HepG2 (cell line): ENCODE measurements around the gene RPTOR. TPM values are rescaled to one million over a fixed set of nuclear protein-coding genes. Genes with fewer than 3 reads are reported as not detected.

Experiments
- ATAC-seq: fragments of 200-7000 bp; cut with Tn5 transposase; 3 replicates; pipeline ENCODE4 v1.9.1; 2020; ENCODE audit warnings: mild to moderate bottlenecking, moderate library complexity
- BruUV-seq: library from RNA; stranded (reverse); fragments of 400-500 nt; replicated peaks from 2 replicates; lab custom pipeline; 2021; lab: Mats Ljungman, UMichigan
- CTCF ChIA-PET: fragments of 300-600 bp; formaldehyde crosslinking; extraction: SDS; loops from one replicate; lab custom pipeline; 2021; ENCODE audit warnings: low total read pairs, inconsistent platforms, low intra/inter-chr PET ratio; lab: Yijun Ruan, JAX
- POLR2A ChIA-PET: fragments of 350-600 bp; sonication (Branson Sonifier 250); formaldehyde crosslinking; loops from one replicate; lab custom pipeline; 2020; ENCODE audit warnings: antibody characterized with exemption, inconsistent platforms; lab: Yijun Ruan, JAX
- DNase-seq: peaks from one replicate; pipeline ENCODE4 v3.0.0-alpha.2; 2015; ENCODE audit warnings: low spot score
- FAIRE-seq: peaks from 3 replicates; lab custom pipeline; 2011; peaks lifted over from hg19 to GRCh38; lab: Jason Lieb, UNC
- H2AFZ ChIP-seq: one replicate; pipeline ENCODE4 v1.6.1; 2011; ENCODE audit warnings: low read length, inconsistent platforms
- H3K27ac ChIP-seq: fragments of 300-600 bp; 3 replicates; pipeline ENCODE4 v1.8.0; 2011; ENCODE audit warnings: mixed run types, mild to moderate bottlenecking, mixed read lengths, low read length, inconsistent platforms; ENCODE audit not compliant: insufficient read depth; ENCODE audit errors: extremely low read length
- H3K27me3 ChIP-seq, 2 experiments: fragments of 200-600 bp in 1 of 2; 2 replicates in 1 of 2; 3 replicates in 1 of 2; pipeline versions ENCODE4 v1.6.0 to v1.8.0; 2011; ENCODE audit warnings: low read length in 2 of 2, mild to moderate bottlenecking in 2 of 2, moderate library complexity in 2 of 2, inconsistent platforms in 1 of 2; ENCODE audit not compliant: insufficient read depth in 2 of 2, control insufficient read depth in 1 of 2
- H3K36me3 ChIP-seq, 2 experiments: fragments of 200-600 bp in 1 of 2; replicated peaks in 1 of 2; 2 replicates in 1 of 2; 3 replicates in 1 of 2; pipeline versions ENCODE4 v1.5.1 to v1.8.0; 2011; ENCODE audit warnings: low read length in 2 of 2, inconsistent platforms in 1 of 2; ENCODE audit not compliant: insufficient read depth in 2 of 2, control insufficient read depth in 1 of 2
- H3K4me1 ChIP-seq: 2 replicates; pipeline ENCODE4 v1.5.1; 2012; ENCODE audit warnings: low read length, inconsistent platforms; ENCODE audit not compliant: insufficient read depth
- H3K4me2 ChIP-seq: 2 replicates; pipeline ENCODE4 v1.6.0; 2011; ENCODE audit warnings: low read depth, low read length, inconsistent platforms
- H3K4me3 ChIP-seq, 3 experiments: fragments of 200-600 bp in 1 of 3; sonication (generic), shearing (Covaris generic) in 1 of 3; replicated peaks in 1 of 3; 2 replicates each; pipeline ENCODE4 v1.5.1; 2011 to 2016; ENCODE audit warnings: low read length in 3 of 3, inconsistent platforms in 2 of 3, low read depth in 2 of 3, mild to moderate bottlenecking in 2 of 3, control low read depth in 1 of 3, mixed read lengths in 1 of 3; ENCODE audit not compliant: insufficient read depth in 1 of 3
- H3K79me2 ChIP-seq: one replicate; pipeline ENCODE4 v1.6.1; 2011; ENCODE audit warnings: low read length, inconsistent platforms; ENCODE audit not compliant: insufficient read depth
- H3K9ac ChIP-seq: 2 replicates; pipeline ENCODE4 v1.6.0; 2011; ENCODE audit warnings: mild to moderate bottlenecking, low read depth, low read length, inconsistent platforms; ENCODE audit not compliant: insufficient read depth
- H3K9me3 ChIP-seq: 2 replicates; pipeline ENCODE4 v1.5.1; 2012; ENCODE audit warnings: mild to moderate bottlenecking, low read length
- H4K20me1 ChIP-seq: 2 replicates; pipeline ENCODE4 v1.6.0; 2011; ENCODE audit warnings: inconsistent platforms, mild to moderate bottlenecking, low read length, moderate library complexity; ENCODE audit not compliant: insufficient read depth
- AGO2 ChIP-seq: fragments of 200-400 bp; formaldehyde crosslinking; optimal IDR thresholded peaks from 2 replicates; pipeline ENCODE3; 2017; ENCODE audit warnings: mild to moderate bottlenecking, low read depth, low read length, moderate library complexity
- BATF2 ChIP-seq: sonication (generic); formaldehyde crosslinking; IDR thresholded peaks from 2 replicates; pipeline ENCODE4 v1.8.0; 2022; ENCODE audit warnings: mild to moderate bottlenecking, missing genetic modification reagents, moderate library complexity
- BHLHE40 ChIP-seq: IDR thresholded peaks from 2 replicates; pipeline ENCODE4 v1.6.1; 2011; ENCODE audit warnings: low read length, improper control_type of control experiment
- EED ChIP-seq: sonication (generic); formaldehyde crosslinking; IDR thresholded peaks from 2 replicates; pipeline ENCODE4 v1.5.0; 2020; ENCODE audit warnings: mild to moderate bottlenecking, missing genetic modification reagents
- IRF2 ChIP-seq: IDR thresholded peaks from 2 replicates; pipeline ENCODE4 v1.6.1; 2018; ENCODE audit warnings: missing genetic modification reagents, missing compliant biosample characterization
- NCOA5 ChIP-seq: sonication (generic); formaldehyde crosslinking; IDR thresholded peaks from 2 replicates; pipeline ENCODE4 v1.4.0; 2020; ENCODE audit warnings: missing genetic modification reagents
- PRPF4 ChIP-seq: fragments of 200-400 bp; formaldehyde crosslinking; IDR thresholded peaks from 2 replicates; pipeline ENCODE4 v1.6.1; 2016; ENCODE audit warnings: low read length, low read depth; ENCODE audit not compliant: poor library complexity, severe bottlenecking
- REPIN1 ChIP-seq: sonication (generic); formaldehyde crosslinking; IDR thresholded peaks from 2 replicates; pipeline ENCODE4 v1.8.0; 2022; ENCODE audit warnings: missing genetic modification reagents, low read depth, mild to moderate bottlenecking, borderline replicate concordance
- SNAI1 ChIP-seq: sonication (generic); formaldehyde crosslinking; IDR thresholded peaks from 2 replicates; pipeline ENCODE4 v1.5.0; 2020; ENCODE audit warnings: mild to moderate bottlenecking, missing genetic modification reagents, borderline replicate concordance
- TAF15 ChIP-seq: fragments of 200-400 bp; formaldehyde crosslinking; IDR thresholded peaks from one replicate; pipeline ENCODE4 v1.6.1; 2018; ENCODE audit warnings: mild to moderate bottlenecking, low read depth, low read length; ENCODE audit not compliant: poor library complexity, severe bottlenecking
- TCF7 ChIP-seq: sonication (generic); IDR thresholded peaks from 2 replicates; pipeline ENCODE4 v1.6.1; 2016; ENCODE audit warnings: antibody characterized with exemption, low read depth
- ZBTB21 ChIP-seq: sonication (generic); formaldehyde crosslinking; IDR thresholded peaks from 2 replicates; pipeline ENCODE4 v1.4.0; 2020; ENCODE audit warnings: missing genetic modification reagents
- ZBTB4 ChIP-seq: sonication (generic); formaldehyde crosslinking; IDR thresholded peaks from 2 replicates; pipeline ENCODE4 v1.4.0; 2020; ENCODE audit warnings: missing genetic modification reagents, mild to moderate bottlenecking, borderline replicate concordance
- ZNF24 ChIP-seq: fragments of 450-650 bp; IDR thresholded peaks from 2 replicates; pipeline ENCODE4 v1.6.1; 2017; ENCODE audit warnings: antibody characterized with exemption, mild to moderate bottlenecking
- ZNF770 ChIP-seq: sonication (generic); formaldehyde crosslinking; IDR thresholded peaks from 2 replicates; pipeline ENCODE4 v1.5.0; 2020; ENCODE audit warnings: mild to moderate bottlenecking, missing genetic modification reagents
- ZNF800 ChIP-seq: sonication (generic); formaldehyde crosslinking; IDR thresholded peaks from 2 replicates; pipeline ENCODE4 v1.4.0; 2020; ENCODE audit warnings: missing genetic modification reagents
- WGBS: methylation state at CpG from one replicate; pipeline ENCODE4 v1.1.6; 2017; ENCODE audit warnings: low lambda C conversion rate; 5-methylcytosine and 5-hydroxymethylcytosine counted together
- in situ Hi-C: cut with HindIII; loops from 2 replicates; pipeline ENCODE4 v1.10.0; 2017; ENCODE audit warnings: low pct_unique_long_range_greater_than_20kb; ENCODE audit not compliant: extremely low pct_ligation_motif_present
- intact Hi-C: fragments of 100-400 bp; cut with micrococcal nuclease; formaldehyde crosslinking; loops from one replicate; pipeline ENCODE4 v1.10.0; 2022; ENCODE audit not compliant: unreplicated experiment
- polyA plus RNA-seq, 8 experiments: library from polyadenylated mRNA; depleted of rRNA in 3 of 8; stranded (reverse) in 7 of 8; unstranded in 1 of 8; fragments of >200 nt; fragmentation: Illumina TruSeq in 4 of 8; extraction: Trizol in 4 of 8; gene quantifications; 2 replicates each; pipeline versions ENCODE4 v1.2.1 to v1.2.3, GENCODE V29; 2011 to 2016; ENCODE audit warnings: low read depth in 4 of 8, missing spikeins in 1 of 8, mixed read lengths in 1 of 8; ENCODE audit not compliant: insufficient read depth in 1 of 8
- total RNA-seq, 5 experiments: library from RNA; depleted of rRNA; stranded (reverse); fragments of >200 nt; fragmentation: Illumina TruSeq; extraction: Trizol; gene quantifications; 2 replicates each; pipeline ENCODE4 v1.2.3, GENCODE V29; 2016; ENCODE audit warnings: low read depth in 1 of 5

The RPTOR gene
- total and polyA plus RNA-seq, 2 of the 13 experiments (the other 11 are each of a cell fraction or from before 2014, with no cell fraction given) = 6.6 to 25.3 TPM

- 24% methylated on average over 26 of the region's 72 CpGs for WGBS
- Histone ChIP-seq H3K4me1 (peaks cover 39% of the 10 kb centered on the region), H2AFZ (no peak overlapping the region), H3K4me3 (peak overlapping the region in 1 of 3 experiments; percentile 10; a peak in 1 of 6 replicates), H3K4me2 (0 out of 2 replicates have a peak overlapping the region, but pooled peaks have one; percentile 13), H3K9ac (no peak overlapping the region), H4K20me1 (0 out of 2 replicates have a peak, but pooled peaks cover 4% of the 10 kb centered on the region), H3K79me2 (no peaks in the 10 kb centered on the region), H3K27ac (no peak overlapping the region), H3K36me3 (peaks cover 3 to 7% of the 10 kb centered on the region in 2 experiments; a peak in 3 of 5 replicates), H3K9me3 (no peaks in the 10 kb centered on the region), H3K27me3 (peaks cover 8 to 54% of the 10 kb centered on the region in 2 experiments; a peak in 4 of 5 replicates)
- ATAC-seq (peak; percentile 2; the same call in 1 of the 3 replicates), FAIRE-seq (no peak), DNase-seq (no peak)
- in situ Hi-C loops (no loop called here), intact Hi-C loops (no loop called here)
- ChIA-PET POLR2A (interaction anchor here (1.3 kb wide), 1 partner anchor 14 kb away, joined by 3 read pairs; no protein-coding TSS in a partner anchor), CTCF (no interaction called here)
- BruUV-seq = no TSS peak
- TF ChIP-seq ZBTB21 (CRISPR knock-in tag) (no peak), EED (CRISPR knock-in tag) (no peak), BHLHE40 (peak; percentile 66), REPIN1 (CRISPR knock-in tag) (no peak), ZNF800 (CRISPR knock-in tag) (no peak), IRF2 (CRISPR knock-in tag) (no peak), NCOA5 (CRISPR knock-in tag) (no peak), ZBTB4 (CRISPR knock-in tag) (no peak), PRPF4 (peak; percentile 35), TCF7 (no peak), AGO2 (peak; percentile 54), ZNF770 (CRISPR knock-in tag) (no peak), BATF2 (CRISPR knock-in tag) (no peak), SNAI1 (CRISPR knock-in tag) (no peak), ZNF24 (no peak), TAF15 (no peak)
Measured at GRCh38 chr17:81003711-81004475, 459.3 kb downstream of the RPTOR start.
